HG02885 (cell line): ENCODE data around the gene UBXN11.

ENCODE experiments used
- ATAC-seq: cut with Tn5 transposase; IDR thresholded peaks from one replicate; pipeline ENCODE4 v1.9.1; 2021; ENCODE audit warnings: mild to moderate bottlenecking; ENCODE audit not compliant: unreplicated experiment, poor library complexity

UBXN11 gene, protein sequence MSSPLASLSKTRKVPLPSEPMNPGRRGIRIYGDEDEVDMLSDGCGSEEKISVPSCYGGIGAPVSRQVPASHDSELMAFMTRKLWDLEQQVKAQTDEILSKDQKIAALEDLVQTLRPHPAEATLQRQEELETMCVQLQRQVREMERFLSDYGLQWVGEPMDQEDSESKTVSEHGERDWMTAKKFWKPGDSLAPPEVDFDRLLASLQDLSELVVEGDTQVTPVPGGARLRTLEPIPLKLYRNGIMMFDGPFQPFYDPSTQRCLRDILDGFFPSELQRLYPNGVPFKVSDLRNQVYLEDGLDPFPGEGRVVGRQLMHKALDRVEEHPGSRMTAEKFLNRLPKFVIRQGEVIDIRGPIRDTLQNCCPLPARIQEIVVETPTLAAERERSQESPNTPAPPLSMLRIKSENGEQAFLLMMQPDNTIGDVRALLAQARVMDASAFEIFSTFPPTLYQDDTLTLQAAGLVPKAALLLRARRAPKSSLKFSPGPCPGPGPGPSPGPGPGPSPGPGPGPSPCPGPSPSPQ

DNA sequence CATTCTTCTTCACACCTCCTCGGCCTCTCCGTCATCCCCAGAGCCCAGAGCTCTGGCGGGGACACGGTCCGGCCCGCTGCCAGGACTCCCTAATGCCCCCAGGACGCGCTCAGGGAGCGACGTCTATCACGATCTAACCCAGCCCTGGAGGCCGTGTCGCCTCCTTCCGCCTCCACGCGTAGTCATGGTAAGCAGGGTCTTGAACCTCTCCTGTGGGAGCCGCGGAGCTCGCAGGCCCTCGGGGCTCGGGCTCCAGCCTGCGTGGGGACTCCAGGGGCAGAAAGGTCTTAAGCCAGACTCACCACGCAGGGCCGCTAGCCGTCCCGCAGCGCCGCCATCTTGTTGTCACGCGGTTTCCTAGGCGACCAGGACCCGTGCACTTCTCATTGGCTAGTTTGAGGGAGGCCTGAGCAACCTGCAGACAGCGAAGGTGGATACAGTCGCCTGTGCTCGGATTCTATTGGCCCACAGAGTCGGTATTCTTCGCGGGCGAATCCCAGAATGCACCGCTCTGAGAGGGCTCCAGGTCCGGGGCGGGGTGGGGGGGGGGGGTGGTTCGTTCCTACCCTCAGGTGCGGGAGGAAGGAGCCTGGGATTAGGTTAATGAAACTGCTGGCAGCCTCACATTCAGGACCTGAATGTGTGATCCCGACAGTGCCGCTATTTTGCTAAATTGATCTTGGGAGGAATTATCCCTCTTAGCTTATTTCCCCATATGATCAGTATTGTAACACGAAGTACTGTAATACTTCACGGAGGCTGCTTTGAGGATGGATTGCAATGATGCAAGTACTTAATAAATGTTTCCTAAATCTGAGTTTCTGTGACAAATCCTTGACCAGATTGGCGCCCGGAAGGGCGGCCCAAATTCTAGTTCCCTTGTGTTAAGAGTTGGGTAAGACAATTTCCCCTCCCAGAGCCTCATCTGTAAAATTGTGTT is at the start of gene UBXN11:
UBXN11 (minus strand) TSS at position 347 of the 940 bp plus-strand sequence. CDS start 3,753 bp downstream, outside the sequence.
- ATAC-seq, result peak; percentile 99

- ATAC-seq, result no peak
Measured at GRCh38 chr1:26356106-26356505, 49.7 kb upstream of the UBXN11 start.

DNA sequence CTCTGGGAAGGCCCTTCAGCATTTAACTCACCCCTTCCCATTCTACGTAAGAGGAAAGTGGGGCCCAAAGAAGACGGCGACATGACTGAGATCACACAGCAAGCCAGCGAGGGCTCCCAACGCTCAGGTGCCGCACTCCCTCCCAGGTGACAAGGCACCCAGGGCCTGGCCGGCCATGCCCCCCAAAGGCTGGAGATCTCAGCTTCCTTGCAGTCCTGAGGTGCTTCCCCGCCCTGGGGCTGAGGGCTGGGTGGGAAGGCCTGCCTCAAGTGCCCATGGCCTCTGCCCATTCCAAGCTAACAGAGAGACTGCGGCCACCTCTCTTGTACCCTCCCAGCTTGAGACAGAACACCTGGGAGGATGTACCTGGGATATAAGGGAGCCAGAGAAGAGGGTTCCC is 48.5 kb upstream of the UBXN11 start:
- ATAC-seq, result no peak

DNA sequence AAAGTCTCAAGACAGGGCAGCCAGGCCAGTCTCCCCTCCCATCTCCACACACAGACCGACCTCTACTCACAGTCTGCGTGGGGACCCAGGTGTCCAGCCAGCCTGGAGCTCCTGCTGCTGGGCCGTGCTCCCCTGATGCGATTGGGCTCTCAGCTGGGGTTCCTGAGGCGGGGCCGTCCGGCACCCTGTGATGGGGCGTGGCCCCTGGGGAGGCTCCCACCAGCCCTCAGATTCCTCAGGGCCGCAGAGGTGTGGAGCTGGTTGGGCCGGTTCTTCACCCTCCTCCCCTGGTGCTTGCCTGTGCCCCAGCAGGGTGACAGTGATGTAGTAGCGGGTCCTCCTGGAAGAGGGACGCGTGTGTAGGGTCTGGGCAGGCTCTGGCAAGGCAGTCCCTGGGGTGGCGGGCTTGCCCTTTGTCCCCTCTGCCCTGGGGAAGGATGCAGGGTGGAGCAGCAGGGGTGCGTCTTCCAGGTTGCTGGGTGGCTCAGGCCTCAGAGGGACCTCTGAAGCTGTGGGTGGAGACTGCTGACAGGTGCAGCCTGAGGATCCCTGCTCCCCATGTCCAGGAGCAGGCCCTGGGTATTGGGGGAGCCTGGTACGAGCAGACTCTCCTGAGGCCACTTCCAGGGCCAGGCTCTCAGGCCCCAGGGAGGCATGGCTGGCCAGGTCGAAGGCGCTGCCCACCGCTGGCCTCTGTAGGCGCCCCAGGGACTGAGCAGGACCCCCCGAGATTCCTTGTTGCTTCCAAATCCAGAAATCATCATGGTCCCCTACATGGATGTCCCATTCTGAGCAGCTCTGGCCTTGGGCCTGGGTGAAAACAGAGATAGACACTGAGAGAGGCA is 47.8 kb upstream of the UBXN11 start, which contains the start of gene CRYBG2:
CRYBG2 (minus strand) TSS at position 155 of the 845 bp plus-strand sequence. CDS start 7,473 bp downstream, outside the sequence.
- no peak for ATAC-seq

DNA sequence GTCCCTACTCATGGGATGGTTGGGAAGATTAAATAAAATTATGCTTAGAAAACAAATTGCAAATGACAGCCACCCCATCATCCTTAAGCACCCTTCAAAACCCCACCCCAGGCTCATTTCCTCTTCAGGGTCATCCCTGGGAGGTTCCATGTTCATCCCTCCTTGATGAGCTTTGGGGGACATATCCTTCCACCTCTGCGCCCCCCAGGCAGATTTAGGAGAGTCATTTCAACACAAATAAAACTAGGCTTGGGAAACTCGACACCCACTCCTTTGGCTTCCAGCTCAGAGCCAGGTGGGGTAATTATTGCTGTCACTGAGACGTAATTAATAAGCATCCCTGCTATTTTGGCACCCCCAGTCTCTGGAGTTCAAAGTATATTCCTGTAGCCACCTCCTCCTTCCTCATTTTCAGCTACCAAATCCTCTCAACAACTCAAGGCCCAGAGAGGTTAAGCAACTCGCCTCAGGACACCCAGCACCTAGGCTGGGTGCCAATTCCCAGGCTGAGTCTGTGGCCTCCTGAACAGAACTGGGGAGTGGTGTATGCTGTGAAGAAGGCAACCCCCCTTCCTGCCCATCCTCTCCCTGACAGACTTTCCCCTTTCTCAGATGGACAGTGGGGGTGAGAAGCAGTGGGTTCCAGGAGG is 46.9 kb upstream of the UBXN11 start:
- ATAC-seq, result no peak

- no peak for ATAC-seq
Measured at GRCh38 chr1:26352338-26352679, 45.9 kb upstream of the UBXN11 start.

DNA sequence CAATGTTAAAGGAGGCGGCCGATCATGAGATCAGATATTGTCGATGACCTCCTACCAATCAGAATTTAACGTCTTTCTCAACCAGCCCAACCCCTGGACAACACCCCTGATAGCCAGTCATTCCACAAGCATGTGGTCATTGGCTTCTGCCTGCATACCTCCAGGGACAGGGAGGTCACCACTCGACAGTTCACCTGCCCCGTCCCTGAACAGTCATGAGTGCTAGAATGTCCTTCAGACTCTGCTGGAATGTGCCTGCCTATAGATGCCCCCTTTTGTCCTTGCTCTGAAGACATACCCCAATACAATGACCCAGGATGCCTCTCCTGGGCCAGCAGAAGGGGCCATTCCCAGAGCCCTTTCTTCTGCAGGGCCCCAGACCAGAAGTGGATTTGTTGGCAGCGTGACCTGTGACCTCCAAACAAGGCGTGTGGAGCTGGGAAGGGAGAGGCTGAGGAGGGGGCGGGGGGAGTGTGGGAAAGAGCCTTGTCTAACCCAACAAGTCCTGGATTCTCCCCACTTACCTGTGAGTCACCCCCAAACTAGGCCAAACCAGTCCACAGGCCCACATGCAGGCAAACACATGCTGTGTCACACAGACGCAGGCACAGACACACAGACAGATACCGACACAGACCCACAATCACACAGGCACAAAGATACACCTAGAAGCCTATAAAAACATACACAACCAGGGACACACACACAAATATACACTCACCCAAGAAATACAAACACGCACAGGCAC is 45.3 kb upstream of the UBXN11 start:
- ATAC-seq, result no peak

DNA sequence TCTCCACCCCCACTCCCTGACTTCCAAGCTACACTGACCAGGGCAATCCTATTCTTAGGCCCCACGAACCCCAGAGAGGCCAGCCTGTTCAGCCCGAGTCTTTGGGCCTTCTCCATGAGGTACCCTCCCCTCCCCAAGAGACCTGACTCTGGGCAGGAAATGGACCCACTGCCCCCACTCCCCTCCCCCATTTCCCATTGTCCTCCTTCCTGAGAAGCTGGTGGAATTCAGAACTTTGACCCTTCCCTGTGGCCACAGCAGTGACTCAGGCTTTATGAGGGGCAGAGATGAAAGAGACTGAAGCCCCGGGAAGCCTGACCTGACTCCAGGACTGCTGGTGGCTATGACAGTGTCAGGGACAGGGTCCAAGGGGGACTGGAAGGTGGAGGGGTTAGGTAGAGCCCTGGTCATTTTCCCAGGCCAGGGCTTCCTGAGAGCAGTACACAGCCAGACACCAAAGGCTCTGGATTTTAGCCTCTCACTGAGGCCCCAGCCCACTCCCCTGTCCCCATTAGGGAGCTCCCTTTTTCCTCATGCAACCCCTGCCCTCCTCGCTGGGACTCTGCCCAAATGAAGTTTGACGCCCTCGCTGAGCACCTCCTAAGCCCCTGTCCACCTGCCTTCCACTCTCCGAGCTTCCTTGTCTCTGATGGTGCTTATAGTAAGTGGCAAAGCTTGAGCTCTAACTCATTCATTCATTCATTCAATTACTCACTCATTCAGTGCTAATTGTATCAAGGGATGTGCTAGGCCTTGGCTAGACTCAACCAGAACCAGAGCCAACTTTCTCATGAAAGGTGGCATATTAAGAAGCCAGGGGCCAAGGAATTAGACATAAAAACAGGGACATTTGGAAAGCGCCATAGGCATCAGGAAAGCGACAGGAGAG is 44.5 kb upstream of the UBXN11 start:
- no peak for ATAC-seq

GRCh38 chr1:26350343-26350700 is 43.9 kb upstream of the UBXN11 start:
- no peak for ATAC-seq

DNA sequence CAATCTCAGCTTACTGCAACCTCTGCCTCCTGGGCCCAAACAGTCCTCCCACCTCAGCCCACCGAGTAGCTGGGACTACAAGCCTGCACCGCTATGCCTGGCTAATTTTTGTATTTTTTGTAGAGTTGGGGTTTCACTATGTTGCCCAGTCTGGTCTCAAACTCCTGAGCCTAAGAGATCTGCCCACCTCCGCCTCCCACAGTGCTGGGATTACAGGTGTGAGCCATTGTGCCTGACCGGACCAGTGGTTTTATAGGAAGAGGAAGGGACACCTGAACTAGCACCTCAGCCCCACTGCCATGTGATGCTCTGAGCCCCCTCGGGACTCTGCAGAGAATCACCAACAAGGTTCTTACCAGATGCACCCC is 43.4 kb upstream of the UBXN11 start:
- no peak for ATAC-seq

DNA sequence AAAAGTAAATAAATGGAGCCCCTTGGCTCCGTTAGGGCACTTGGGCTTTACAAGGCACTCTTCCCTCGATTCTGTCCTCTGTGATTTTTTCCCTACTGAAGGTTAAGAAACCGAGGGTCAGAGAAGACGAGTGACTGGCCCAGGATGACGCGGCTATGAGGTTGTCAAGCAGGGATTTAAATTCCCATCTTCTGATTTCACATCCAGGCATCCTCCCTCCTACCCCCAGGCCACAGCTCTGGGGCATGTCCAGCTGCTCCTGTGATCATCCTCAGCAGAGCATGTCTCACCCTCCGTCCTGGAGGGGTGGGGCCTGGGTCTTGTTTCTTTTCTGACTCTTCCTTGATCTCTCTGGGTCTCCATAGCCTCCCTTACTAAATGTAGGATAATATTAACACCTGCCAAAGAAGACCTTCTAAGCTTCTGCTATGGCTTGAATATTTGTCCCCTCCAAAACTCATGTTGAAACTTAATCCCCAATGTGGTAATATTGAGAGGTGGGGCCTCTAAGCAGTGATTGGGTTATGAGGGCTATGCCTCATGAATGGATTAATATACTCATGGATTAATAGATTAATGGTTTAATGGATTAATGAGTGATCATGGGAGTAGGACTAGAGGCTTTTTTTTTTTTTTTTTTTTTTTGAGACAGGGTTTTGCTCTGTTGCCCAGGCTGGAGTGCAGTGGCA is 42.9 kb upstream of the UBXN11 start:
- ATAC-seq, result no peak

DNA sequence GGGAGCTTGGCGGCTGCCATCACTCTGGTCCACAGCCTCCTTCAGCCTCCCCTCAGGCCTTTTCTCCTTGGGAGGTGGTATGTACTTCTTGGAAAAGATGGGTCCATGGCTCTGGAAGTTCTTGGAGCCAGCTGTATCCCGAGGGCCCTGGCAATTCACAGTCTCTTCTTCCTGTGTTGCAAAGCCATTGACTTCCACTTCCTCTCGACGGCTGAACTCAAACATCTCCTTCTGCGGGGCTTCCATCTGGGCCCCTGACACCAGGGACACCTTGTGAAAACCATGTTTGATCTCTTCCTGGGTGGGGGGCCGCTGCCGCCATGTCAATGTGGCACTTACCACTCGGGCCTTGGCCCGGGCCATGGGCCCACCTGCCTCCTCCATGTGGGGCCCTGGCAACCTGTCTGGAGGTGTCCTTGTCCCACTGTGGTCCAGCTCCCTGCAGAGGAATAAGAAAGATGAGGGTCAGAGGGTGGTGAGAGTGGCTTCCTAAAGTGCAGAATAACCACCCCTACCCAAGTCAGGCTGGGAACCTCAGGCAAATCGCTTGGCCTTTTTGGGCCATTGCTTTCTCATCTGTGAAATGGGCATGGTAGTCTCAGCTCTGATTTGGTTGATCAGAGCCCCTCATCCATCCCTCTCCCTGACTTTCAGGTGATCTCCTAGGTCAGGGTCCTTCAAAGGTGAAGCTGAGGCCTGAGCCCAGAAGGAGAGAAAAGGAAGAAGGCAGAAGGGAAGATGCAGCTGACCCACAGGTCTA is 40.0 kb upstream of the UBXN11 start:
- no peak for ATAC-seq

DNA sequence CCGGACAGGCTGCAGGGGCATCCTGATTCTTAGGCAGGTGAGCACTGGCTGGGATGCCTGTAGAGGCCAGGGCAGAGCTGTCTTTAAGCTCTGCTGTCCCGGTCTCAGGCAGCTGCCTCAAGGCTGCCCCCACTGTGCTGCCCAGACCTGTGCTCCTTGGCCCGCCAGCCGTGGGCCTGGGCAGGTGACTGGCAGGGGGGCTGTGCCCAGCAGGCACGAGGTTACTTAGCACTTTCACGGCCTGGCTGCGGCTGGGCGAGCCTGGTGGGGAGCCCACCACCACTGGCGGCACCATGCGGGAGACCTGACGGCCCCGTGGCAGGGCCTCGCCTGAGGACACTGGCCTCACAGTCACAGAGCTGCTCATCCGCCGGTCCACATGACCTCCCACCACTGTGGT is 39.3 kb upstream of the UBXN11 start:
- ATAC-seq, result no peak

GRCh38 chr1:26344147-26344920 is 37.9 kb upstream of the UBXN11 start:
- ATAC-seq, result no peak

GRCh38 chr1:26340047-26340481 is 33.6 kb upstream of the UBXN11 start:
- no peak for ATAC-seq

DNA sequence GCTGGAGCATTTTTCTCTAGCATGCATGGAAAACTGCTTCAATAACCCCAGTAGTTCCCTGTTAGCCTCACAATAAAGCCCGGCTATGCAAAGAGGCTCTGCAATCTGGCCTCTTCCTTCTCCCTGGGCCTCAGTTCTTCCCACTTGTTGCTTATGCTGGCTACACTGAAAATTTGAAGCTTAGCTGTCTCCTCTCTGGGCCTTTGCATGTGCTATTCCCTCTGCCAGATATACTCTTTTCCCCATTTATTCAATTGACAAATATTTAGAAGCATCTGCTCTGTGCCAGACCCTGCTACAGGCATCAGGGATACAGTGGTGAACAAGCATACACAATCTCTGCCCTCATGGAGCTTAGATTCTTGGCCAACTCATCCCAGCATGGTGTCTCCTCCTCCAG is 32.2 kb upstream of the UBXN11 start:
- no peak for ATAC-seq
